GM19468 (cell line): ENCODE results near the gene APPBP2.
"Not testable (repeated sequence)": the region's sequence is repeated elsewhere in the genome, so short reads cannot be mapped to it uniquely, and the experiment has no call there.

Source experiments
- ATAC-seq: cut with Tn5 transposase; IDR thresholded peaks from one replicate; pipeline ENCODE4 v1.9.1; 2021; ENCODE audit warnings: mild to moderate bottlenecking, moderate library complexity, moderate number of reproducible peaks; ENCODE audit not compliant: unreplicated experiment; ENCODE audit errors: extremely low read depth

APPBP2 gene

GRCh38 chr17:60439501-60439900 lies 86.5 kb downstream of the APPBP2 start:
- no peak for ATAC-seq

- ATAC-seq: no peak
Measured at GRCh38 chr17:60436676-60437075, 89.4 kb downstream of the APPBP2 start.

- ATAC-seq: no peak
Measured at GRCh38 chr17:60435244-60436167, 90.5 kb downstream of the APPBP2 start.

- not testable (repeated sequence) for ATAC-seq
Measured at GRCh38 chr17:60433021-60433997, 92.7 kb downstream of the APPBP2 start.

GRCh38 chr17:60430561-60430960 lies 95.5 kb downstream of the APPBP2 start:
- ATAC-seq: not testable (repeated sequence)

- not testable (repeated sequence) for ATAC-seq
Measured at GRCh38 chr17:60428491-60428890, 97.6 kb downstream of the APPBP2 start.

GRCh38 chr17:60426596-60426995 lies 99.4 kb downstream of the APPBP2 start:
- ATAC-seq: no peak

- ATAC-seq: no peak
Measured at GRCh38 chr17:60425626-60426025, 100.4 kb downstream of the APPBP2 start.

GRCh38 chr17:60423865-60424264 lies 102.2 kb downstream of the APPBP2 start:
- ATAC-seq: no peak

- ATAC-seq: no peak
Measured at GRCh38 chr17:60422162-60422665, 103.8 kb downstream of the APPBP2 start, which contains the start of gene CHCT1. Gene CHCT1 (plus strand): TSS chr17:60422489. CDS start chr17:60422593, 104 bp downstream.

- ATAC-seq: peak; percentile 75
Measured at GRCh38 chr17:60421273-60422161, 104.5 kb downstream of the APPBP2 start.

- not testable (repeated sequence) for ATAC-seq
Measured at GRCh38 chr17:60419875-60420274, 106.2 kb downstream of the APPBP2 start.

GRCh38 chr17:60419003-60419402 lies 107.0 kb downstream of the APPBP2 start:
- ATAC-seq: not testable (repeated sequence)

- no peak for ATAC-seq
Measured at GRCh38 chr17:60416368-60416925, 109.6 kb downstream of the APPBP2 start.

GRCh38 chr17:60415146-60415545 lies 110.9 kb downstream of the APPBP2 start:
- no peak for ATAC-seq

- no peak for ATAC-seq
Measured at GRCh38 chr17:60412701-60413100, 113.3 kb downstream of the APPBP2 start.

GRCh38 chr17:60410001-60410400 lies 116.0 kb downstream of the APPBP2 start:
- ATAC-seq: no peak

- no peak for ATAC-seq
Measured at GRCh38 chr17:60406887-60407286, 119.2 kb downstream of the APPBP2 start.

- no peak for ATAC-seq
Measured at GRCh38 chr17:60403962-60404361, 122.1 kb downstream of the APPBP2 start.
